Stimulated activated CD8-positive, alpha-beta memory T cell treated with anti-CD3 and anti-CD28 coated beads, Interleukin-12 subunit alpha, Interleukin-12 subunit beta, amount 100 ng/mL, for 4 hours (primary cell): ENCODE data around the gene TMEM86B.

ENCODE experiments used
- DNase-seq: peaks from one replicate; pipeline ENCODE4 v3.0.0-alpha.2; 2020; ENCODE audit warnings: low read depth

The TMEM86B gene

GRCh38 chr19:55257461-55258420 is 29.2 kb upstream of the TMEM86B start:
- DNase-seq, result no peak

GRCh38 chr19:55256562-55257460 is 28.2 kb upstream of the TMEM86B start:
- DNase-seq, result no peak

- DNase-seq, result peak; percentile 30
Observed at GRCh38 chr19:55255618-55256423, 27.3 kb upstream of the TMEM86B start.

GRCh38 chr19:55254625-55254977 is 26.0 kb upstream of the TMEM86B start:
- DNase-seq, result no peak

- peak; percentile 50 for DNase-seq
Observed at GRCh38 chr19:55253842-55254624, 25.5 kb upstream of the TMEM86B start.

GRCh38 chr19:55252760-55253663 is 24.4 kb upstream of the TMEM86B start:
- DNase-seq, result no peak

- DNase-seq, result peak; percentile 34
Observed at GRCh38 chr19:55251341-55252081, 22.9 kb upstream of the TMEM86B start.

- no peak for DNase-seq
Observed at GRCh38 chr19:55250262-55251036, 21.9 kb upstream of the TMEM86B start.

GRCh38 chr19:55249841-55250240 is 21.3 kb upstream of the TMEM86B start:
- no peak for DNase-seq

- DNase-seq, result no peak
Observed at GRCh38 chr19:55248704-55249103, 20.1 kb upstream of the TMEM86B start.

- no peak for DNase-seq
Observed at GRCh38 chr19:55248166-55248675, 19.7 kb upstream of the TMEM86B start.

- DNase-seq, result no peak
Observed at GRCh38 chr19:55247621-55248099, 19.1 kb upstream of the TMEM86B start.

- no peak for DNase-seq
Observed at GRCh38 chr19:55246462-55247451, 18.2 kb upstream of the TMEM86B start.

GRCh38 chr19:55245236-55245904 is 16.8 kb upstream of the TMEM86B start:
- no peak for DNase-seq

GRCh38 chr19:55244004-55244680 is 15.6 kb upstream of the TMEM86B start:
- no peak for DNase-seq

- no peak for DNase-seq
Observed at GRCh38 chr19:55242517-55242916, 14.0 kb upstream of the TMEM86B start.
